Left ventricle myocardium superior (tissue), 1 donor: ENCODE data around the gene UBE2U. TPM values are rescaled to one million over a fixed set of nuclear protein-coding genes. Genes with fewer than 3 reads are reported as not detected.
"Not testable (repeated sequence)": the region's sequence is repeated elsewhere in the genome, so short reads cannot be mapped to it uniquely, and the experiment has no call there.

Source experiments
- ATAC-seq: fragments of 200-7000 bp; cut with Tn5 transposase; one replicate; pipeline ENCODE4 v1.9.1; 2020; ENCODE audit warnings: mild to moderate bottlenecking, moderate library complexity
- DNase-seq: peaks from one replicate; pipeline ENCODE4 v3.0.0-alpha.2; 2020
- intact Hi-C: fragments of 100-400 bp; cut with micrococcal nuclease; formaldehyde crosslinking; loops from one replicate; pipeline ENCODE4 v1.11.0; 2022
- total RNA-seq: library from RNA; stranded (reverse); fragmentation: NEBNext Ultra II Directional; extraction: Animal tissue kit (Norgen Biotek cat#: 25700); gene quantifications from one replicate; pipeline ENCODE4 v1.2.1, GENCODE V29; 2021
- donor health status: DM: no; HTN: yes; CAD: no; lungs with severe emphysema.

Gene UBE2U
- total RNA-seq, 1 donor from 2014 or later: 1.2 TPM

DNA sequence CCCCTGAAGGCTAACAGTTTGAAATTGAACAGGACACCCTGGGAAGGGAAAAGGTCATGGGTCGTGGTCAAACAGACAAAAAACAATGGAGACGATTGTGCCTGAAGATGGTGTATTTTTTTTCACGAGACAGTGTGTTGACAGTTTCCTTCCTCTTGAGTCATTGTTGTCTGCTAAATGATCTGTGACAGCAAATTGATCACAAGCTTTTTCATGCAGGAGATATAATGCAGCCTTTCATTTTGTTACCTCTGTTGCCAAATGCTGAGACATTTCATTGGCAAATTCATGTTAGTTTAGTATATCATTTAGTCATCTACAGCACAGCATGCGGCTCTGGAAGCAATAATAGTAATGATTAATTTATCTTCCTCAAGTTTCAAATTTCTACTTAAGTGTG is 27.7 kb downstream of the UBE2U start:
- DNase-seq (no peak), ATAC-seq (no peak)
- intact Hi-C loops: no loop called here

DNA sequence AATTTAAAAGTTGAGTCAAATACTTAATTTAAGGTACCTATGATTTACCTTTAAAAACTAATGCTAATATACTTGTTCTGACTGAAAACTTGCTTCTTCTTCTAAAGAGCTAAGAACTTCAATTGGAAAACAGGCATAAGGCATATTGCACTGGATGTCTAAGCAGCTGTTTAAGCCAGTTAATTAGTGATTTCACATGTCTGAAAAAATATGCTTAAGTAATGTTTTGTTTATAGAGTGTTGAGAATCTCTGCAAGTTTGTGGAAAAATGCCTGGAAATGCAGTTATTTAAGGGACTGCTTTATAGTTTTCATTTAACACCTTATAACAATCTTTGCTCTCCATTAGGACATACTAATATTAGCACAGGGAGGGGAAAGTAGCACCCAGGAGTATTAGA is 28.2 kb downstream of the UBE2U start:
- DNase-seq: no peak
- intact Hi-C loops: no loop called here

DNA sequence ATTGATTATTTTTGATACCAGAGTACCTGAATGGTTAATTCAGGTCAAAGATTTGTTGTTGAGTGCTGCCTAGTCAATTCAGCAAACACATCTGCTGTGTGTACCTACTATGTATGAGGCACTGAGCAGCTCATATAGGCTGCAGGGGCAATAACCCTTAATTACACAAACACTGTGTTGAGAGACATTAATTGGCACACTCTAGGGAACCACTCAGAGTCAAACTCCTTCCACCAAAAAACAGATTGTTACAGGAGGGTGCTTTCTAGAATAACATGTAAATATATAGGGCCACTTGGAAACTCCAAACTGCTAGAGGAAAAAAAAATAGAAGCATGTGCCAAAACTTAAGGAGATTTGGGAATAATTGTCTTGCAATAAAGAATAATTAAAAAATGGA is 31.3 kb downstream of the UBE2U start:
- ATAC-seq (no peak), DNase-seq (no peak)
- intact Hi-C loops: no loop called here

More for the DNA sequence above, 28.2 kb downstream of the UBE2U start:
- ATAC-seq: no peak

GRCh38 chr1:64235181-64235580 is 31.8 kb downstream of the UBE2U start:
- ATAC-seq (no peak), DNase-seq (no peak)
- intact Hi-C loops: no loop called here

DNA sequence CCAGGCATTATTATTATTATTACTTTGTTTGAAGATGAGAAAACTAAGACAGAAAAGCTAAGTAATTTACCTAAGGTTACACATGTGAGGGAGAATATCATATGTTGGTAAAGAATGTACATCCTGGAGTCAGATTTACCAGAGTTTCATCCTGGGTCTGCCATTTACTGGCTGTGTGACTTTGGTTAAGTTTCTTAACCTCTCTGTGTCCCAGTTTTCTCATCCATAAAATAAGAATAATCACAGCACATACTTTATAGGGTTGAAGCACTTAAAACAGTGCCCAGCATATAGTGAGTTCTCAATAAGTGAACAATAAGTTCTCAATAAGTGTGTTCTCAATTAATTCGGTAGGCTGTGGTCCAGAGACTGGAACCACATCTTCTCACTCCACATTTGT is 32.5 kb downstream of the UBE2U start:
- ATAC-seq: no peak
- intact Hi-C loops: no loop called here
- DNase-seq: no peak

- no peak for ATAC-seq
- intact Hi-C loops: no loop called here
- no peak for DNase-seq
Observed at GRCh38 chr1:64236541-64236954, 33.1 kb downstream of the UBE2U start.

DNA sequence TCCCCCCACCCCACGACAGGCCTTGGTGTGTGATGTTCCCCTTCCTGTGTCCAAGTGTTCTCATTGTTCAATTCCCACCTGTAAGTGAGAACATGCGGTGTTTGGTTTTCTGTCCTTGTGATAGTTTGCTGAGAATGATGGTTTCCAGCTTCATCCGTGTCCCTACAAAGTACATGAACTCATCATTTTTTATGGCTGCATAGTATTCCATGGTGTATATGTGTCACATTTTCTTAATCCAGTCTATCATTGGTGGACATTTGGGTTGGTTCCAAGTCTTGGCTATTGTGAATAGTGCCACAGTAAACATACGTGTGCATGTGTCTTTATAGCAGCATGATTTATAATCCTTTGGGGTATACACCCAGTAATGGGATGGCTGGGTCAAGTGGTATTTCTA is 36.1 kb downstream of the UBE2U start:
- ATAC-seq, DNase-seq, intact Hi-C loops: not testable (repeated sequence)

GRCh38 chr1:64240206-64240605 is 36.8 kb downstream of the UBE2U start:
- intact Hi-C loops: loop anchor here (5.0 kb wide), 1 partner anchor 623 kb away; no protein-coding TSS in a partner anchor
- peak; percentile 41 for ATAC-seq
- DNase-seq: no peak

DNA sequence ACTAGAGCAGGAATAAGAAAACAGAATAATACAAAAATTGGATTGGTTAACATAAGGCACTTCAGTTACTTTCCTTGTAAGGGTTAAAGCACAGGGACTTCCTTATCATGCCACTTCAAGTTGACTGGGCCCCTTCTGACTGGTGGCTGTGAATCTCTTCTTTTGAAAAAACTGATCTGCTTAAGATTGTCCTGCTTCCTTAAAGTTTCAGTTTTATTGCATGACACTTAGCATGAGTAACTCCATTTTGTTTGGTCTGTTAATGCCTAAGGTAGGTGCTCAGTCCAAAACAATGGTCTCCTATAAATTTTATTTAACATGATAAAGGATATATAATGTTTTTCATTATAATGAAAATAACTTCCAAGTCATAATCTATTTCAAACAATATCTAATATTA is 37.6 kb downstream of the UBE2U start:
- no peak for DNase-seq
- no peak for ATAC-seq
- intact Hi-C loops: loop anchor here (5.0 kb wide), 1 partner anchor 624 kb away; no protein-coding TSS in a partner anchor

- intact Hi-C loops: loop anchor here (5.0 kb wide), 1 partner anchor 626 kb away; no protein-coding TSS in a partner anchor
- DNase-seq (no peak), ATAC-seq (peak; percentile 47)
Observed at GRCh38 chr1:64242895-64243756, 39.7 kb downstream of the UBE2U start.

- ATAC-seq (peak; percentile 44), DNase-seq (no peak)
- intact Hi-C loops: loop anchor here (5.0 kb wide), 1 partner anchor 626 kb away; no protein-coding TSS in a partner anchor
Observed at GRCh38 chr1:64243757-64244080, 40.3 kb downstream of the UBE2U start.

DNA sequence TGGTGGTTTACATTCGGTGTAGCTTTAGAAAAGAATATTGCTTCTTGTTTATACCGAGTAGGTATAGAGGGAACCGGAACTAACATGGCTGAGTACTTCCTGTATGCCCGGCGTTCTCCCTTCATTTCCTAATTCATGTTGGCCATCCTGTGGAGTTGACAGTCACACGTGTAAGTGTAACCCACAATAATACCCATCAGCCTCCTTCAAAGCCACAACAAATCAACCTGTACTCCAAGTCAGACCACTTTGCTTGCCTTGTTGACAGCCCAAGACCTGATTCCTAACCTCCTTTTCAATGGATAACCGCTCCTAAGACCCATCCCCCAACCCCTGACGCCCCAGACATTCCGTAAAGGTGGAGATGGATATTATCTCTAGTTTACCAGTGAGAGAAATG is 42.1 kb downstream of the UBE2U start:
- intact Hi-C loops: loop anchor here (5.0 kb wide), 1 partner anchor 568 kb away; no protein-coding TSS in a partner anchor
- no peak for DNase-seq
- ATAC-seq: peak; percentile 46

GRCh38 chr1:64246294-64246917 is 43.0 kb downstream of the UBE2U start:
- intact Hi-C loops: loop anchor here (5.0 kb wide), 1 partner anchor 569 kb away; no protein-coding TSS in a partner anchor
- DNase-seq: no peak
- ATAC-seq: peak; percentile 49

DNA sequence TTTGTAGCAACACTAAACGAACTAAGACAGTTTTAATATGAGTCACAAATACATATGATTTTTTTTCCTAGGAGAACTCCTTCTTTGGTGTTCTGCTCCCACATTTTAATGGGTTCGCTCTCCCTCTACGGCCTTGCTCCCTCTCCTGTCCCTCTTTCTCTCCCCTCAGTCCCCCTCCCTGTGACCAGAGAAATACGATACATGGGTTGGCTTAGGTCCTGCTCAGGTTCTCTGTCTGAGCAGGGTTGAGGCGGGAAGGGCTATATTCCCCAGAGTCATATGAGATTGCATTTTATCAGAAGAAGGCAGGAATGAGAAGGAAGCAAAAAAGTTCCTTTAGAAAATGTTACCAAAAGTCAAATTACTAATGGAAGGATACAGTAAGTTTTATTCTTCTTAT is 44.6 kb downstream of the UBE2U start:
- no peak for DNase-seq
- intact Hi-C loops: loop anchor here (5.0 kb wide), 1 partner anchor 571 kb away; no protein-coding TSS in a partner anchor

GRCh38 chr1:64250472-64250871 is 47.0 kb downstream of the UBE2U start:
- ATAC-seq, intact Hi-C loops, DNase-seq: not testable (repeated sequence)

More for the DNA sequence above, 44.6 kb downstream of the UBE2U start:
- ATAC-seq: no peak

DNA sequence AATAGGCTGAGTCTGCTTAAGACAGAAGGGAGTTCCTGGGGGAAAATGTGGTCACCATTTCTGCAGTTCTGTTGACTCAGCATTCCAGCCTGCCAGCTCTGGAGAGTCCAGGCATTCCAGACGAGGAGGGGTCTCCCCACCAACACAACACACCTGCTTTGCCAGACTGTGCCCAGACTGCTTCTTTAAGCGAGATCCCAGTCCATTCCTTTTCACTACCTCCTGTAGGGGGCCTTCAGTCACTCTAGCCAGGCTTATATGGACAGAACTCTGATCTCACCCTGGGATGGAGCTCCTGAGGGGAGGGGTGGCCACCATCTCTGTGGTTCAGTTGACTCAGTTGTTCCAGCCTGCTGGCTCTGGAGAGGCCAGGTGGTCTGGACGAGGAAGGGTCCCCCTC is 48.5 kb downstream of the UBE2U start:
- no peak for DNase-seq
- ATAC-seq: no peak
- intact Hi-C loops: no loop called here

- ATAC-seq, intact Hi-C loops, DNase-seq: not testable (repeated sequence)
Observed at GRCh38 chr1:64257233-64257632, 53.8 kb downstream of the UBE2U start.

DNA sequence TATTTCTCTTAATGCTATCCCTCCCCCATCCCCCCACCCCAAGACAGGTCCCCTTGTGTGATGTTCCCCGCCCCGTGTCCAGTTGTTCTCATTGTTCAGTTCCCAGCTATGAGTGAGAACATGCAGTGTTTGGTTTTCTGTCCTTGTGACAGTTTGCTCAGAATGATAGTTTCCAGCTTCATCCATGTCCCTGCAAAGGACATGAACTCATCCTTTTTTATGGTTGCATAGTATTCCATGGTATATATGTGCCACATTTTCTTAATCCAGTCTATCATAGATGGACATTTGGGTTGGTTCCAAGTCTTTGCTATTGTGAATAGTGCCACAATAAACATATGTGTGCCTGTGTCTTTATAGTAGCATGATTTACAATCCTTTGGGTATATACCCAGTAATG is 55.0 kb downstream of the UBE2U start:
- intact Hi-C loops, DNase-seq, ATAC-seq: not testable (repeated sequence)

- ATAC-seq: no peak
- no peak for DNase-seq
- intact Hi-C loops: loop anchor here (10.0 kb wide), 1 partner anchor 411 kb away; no protein-coding TSS in a partner anchor
Observed at GRCh38 chr1:64263335-64263734, 59.9 kb downstream of the UBE2U start.

DNA sequence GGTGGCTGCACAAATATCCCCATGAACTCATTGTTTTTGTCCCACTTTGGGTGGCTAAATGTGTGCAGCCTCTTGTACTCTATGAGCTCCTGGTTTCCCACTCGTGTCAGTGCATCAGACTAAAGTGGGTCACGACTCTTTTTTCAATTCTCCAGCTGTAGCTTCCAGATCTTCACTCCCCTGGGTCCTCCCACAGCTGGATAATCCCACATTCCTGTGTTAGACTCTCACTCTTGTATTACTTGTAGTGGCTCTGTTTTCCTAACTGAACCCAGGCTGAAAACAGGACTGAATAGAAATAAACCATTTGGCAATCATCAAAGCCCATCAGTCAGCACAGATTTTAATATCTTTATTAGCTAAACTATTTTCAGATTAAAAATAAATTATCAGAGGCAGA is 60.4 kb downstream of the UBE2U start:
- intact Hi-C loops: loop anchor here (10.0 kb wide), 1 partner anchor 411 kb away; no protein-coding TSS in a partner anchor
- ATAC-seq (peak; percentile 49), DNase-seq (no peak)
